Right lobe of liver (tissue), 6 donors: ENCODE data around the gene ITGB3BP. TPM values are rescaled to one million over a fixed set of nuclear protein-coding genes. Genes with fewer than 3 reads are reported as not detected.

Experiments
- ATAC-seq, 4 donors: fragments of 200-7000 bp; cut with Tn5 transposase; one replicate each; pipeline ENCODE4 v1.9.1; 2020; ENCODE audit warnings: mild to moderate bottlenecking in 4 of 4, moderate library complexity in 4 of 4
- DNase-seq, 3 donors: peaks; one replicate each; pipeline ENCODE4 v3.0.0-alpha.2; 2020
- H3K27ac ChIP-seq, 3 donors: fragments of 200-600 bp; one replicate each; pipeline ENCODE4 v1.8.0; 2022
- H3K27me3 ChIP-seq, 2 donors: fragments of 200-600 bp; one replicate each; pipeline ENCODE4 v1.8.0; 2022
- H3K36me3 ChIP-seq, 4 donors: fragments of 200-600 bp; sonication (generic) in 1 of 4; one replicate each; pipeline versions ENCODE4 v1.5.1 to v1.8.0; 2017 to 2022; ENCODE audit warnings: control low read depth in 1 of 4
- H3K4me1 ChIP-seq, 4 donors: fragments of 200-600 bp; sonication (generic) in 1 of 4; one replicate each; pipeline versions ENCODE4 v1.5.1 to v1.8.0; 2017 to 2022; ENCODE audit warnings: control low read depth in 1 of 4
- H3K4me3 ChIP-seq, 3 donors: fragments of 200-600 bp; one replicate each; pipeline ENCODE4 v1.8.0; 2022
- H3K9me3 ChIP-seq, 4 donors: fragments of 200-600 bp; sonication (generic) in 1 of 4; one replicate each; pipeline versions ENCODE4 v1.5.1 to v1.8.0; 2017 to 2022; ENCODE audit warnings: control low read depth in 1 of 4
- POLR2A ChIP-seq: fragments of 450-650 bp; IDR thresholded peaks from one replicate; pipeline ENCODE4 v1.6.1; 2017; ENCODE audit warnings: antibody characterized with exemption, mild to moderate bottlenecking
- WGBS: methylation state at CpG from one replicate; pipeline ENCODE4 v1.1.6; 2018; ENCODE audit warnings: low coverage, low lambda C conversion rate; ENCODE audit not compliant: insufficient coverage; ENCODE audit errors: missing lambda C conversion rate; 5-methylcytosine and 5-hydroxymethylcytosine counted together
- intact Hi-C, 2 donors: fragments of 100-400 bp; cut with DNase I; formaldehyde crosslinking; loops; one replicate each; pipeline versions ENCODE4 v1.11.2 to v1.14.1; 2022
- total RNA-seq, 6 experiments: library from RNA; depleted of rRNA in 2 of 6; stranded (reverse); fragments of >200 nt in 2 of 6; fragmentation: NEBNext Ultra II Directional in 3 of 6; extraction: Animal tissue kit (Norgen Biotek cat#: 25700) in 3 of 6; gene quantifications; one replicate each; pipeline versions ENCODE4 v1.1.0 to v1.2.4, GENCODE V29; 2016 to 2023
- TF ChIP-seq, protein P1 (sequence below), 4 donors: fragments of 200-600 bp in 3 of 4; fragments of 450-650 bp in 1 of 4; IDR thresholded peaks; one replicate each; pipeline versions ENCODE4 v1.5.1 to v1.8.0; 2016 to 2022; ENCODE audit warnings: antibody characterized with exemption in 4 of 4, mild to moderate bottlenecking in 2 of 4
- donor health status: DM: no; HTN: yes; CAD: no.
- donor health status: DM: no; HTN: no; CAD: no.
- donor health status: DM: no; HTN: no; CAD: no.
- donor health status: DM: no; HTN: yes; CAD: no.
- donor health status: DM: no; HTN: yes; CAD: no.

Gene ITGB3BP
- total RNA-seq, 6 experiments from 2014 or later: 4.3 to 10.7 (median 7.0) TPM

DNA sequence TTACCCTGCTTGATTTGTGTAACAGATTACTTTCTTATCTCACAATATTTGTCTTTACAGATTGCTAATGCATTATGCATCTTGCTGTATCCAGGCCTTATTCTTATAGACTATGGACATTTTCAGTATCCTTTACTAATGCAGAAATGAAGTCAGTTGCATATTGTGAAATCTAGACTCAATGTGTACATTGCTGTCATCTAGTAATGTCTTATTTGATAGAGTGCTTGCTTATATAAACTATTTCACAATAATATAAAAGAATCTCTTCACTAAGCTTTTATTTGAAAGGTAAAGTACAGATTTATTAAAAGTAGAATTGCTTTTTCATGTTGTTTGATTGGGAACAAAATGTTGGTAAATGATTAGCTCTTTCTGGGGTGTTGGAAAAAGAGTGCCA is 116.0 kb downstream of the ITGB3BP start:
- no peaks in the 10 kb centered on the region for H3K27me3 ChIP-seq
- DNase-seq (no peak), ATAC-seq (peak in 3 of 4 donors; percentile 30 to 53 (median 37))
- H3K4me1 ChIP-seq: peaks cover 0 to 9% (median 0%) of the 10 kb centered on the region in 4 donors
- H3K36me3 ChIP-seq: no peaks in the 10 kb centered on the region
- no peak overlapping the region for H3K4me3 ChIP-seq
- H3K9me3 ChIP-seq: no peaks in the 10 kb centered on the region
- intact Hi-C loops: no loop called here
- H3K27ac ChIP-seq: no peak overlapping the region
- TF ChIP-seq, protein P1, sequence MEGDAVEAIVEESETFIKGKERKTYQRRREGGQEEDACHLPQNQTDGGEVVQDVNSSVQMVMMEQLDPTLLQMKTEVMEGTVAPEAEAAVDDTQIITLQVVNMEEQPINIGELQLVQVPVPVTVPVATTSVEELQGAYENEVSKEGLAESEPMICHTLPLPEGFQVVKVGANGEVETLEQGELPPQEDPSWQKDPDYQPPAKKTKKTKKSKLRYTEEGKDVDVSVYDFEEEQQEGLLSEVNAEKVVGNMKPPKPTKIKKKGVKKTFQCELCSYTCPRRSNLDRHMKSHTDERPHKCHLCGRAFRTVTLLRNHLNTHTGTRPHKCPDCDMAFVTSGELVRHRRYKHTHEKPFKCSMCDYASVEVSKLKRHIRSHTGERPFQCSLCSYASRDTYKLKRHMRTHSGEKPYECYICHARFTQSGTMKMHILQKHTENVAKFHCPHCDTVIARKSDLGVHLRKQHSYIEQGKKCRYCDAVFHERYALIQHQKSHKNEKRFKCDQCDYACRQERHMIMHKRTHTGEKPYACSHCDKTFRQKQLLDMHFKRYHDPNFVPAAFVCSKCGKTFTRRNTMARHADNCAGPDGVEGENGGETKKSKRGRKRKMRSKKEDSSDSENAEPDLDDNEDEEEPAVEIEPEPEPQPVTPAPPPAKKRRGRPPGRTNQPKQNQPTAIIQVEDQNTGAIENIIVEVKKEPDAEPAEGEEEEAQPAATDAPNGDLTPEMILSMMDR (IDR thresholded peaks at IDR 0.05): no peak
- no peak for TF ChIP-seq POLR2A

DNA sequence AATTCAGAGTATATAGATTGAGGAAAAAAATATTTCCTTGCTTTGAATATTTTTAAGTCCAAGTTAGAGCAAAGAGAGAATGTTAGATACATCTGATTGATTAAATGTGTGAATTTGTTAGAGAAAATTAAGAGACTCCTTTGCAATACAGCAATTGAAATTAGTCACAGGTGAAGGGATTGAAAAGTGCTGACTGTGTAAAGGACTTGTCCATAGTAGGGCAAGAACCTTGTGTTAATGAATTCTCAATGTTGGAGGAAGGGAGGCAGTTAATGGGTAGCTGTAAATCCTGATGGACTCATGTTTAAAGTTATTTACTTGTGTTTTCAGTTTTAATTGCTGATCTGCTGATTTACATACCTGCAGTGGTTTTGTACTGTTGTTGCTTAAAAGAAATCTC is 117.0 kb downstream of the ITGB3BP start:
- H3K9me3 ChIP-seq: no peaks in the 10 kb centered on the region
- TF ChIP-seq, protein P1 (IDR thresholded peaks at IDR 0.05): no peak
- TF ChIP-seq POLR2A: no peak
- no peak for ATAC-seq

DNA sequence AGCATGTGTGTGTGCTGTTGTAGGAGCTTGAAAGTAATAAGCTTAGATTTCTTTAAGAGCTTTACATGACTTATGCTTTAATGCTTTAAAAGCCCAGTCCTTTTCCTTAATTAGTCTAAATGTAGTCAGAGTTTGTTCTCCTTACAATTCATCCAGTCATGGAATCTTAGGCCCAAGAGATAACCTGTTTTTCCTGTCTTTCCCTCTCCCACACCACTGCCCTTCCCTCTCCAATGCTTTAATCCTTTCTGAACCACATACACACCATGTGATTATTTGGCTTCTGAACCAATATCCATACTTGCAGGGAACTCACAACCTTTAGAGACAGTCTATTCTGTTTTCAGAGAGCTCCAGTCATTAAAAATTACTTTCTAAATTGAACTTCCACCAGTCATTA is 118.0 kb downstream of the ITGB3BP start:
- no peak for ATAC-seq
- DNase-seq: no peak
- no peaks in the 10 kb centered on the region for H3K9me3 ChIP-seq
- peaks cover 0 to 9% (median 0%) of the 10 kb centered on the region in 4 donors for H3K4me1 ChIP-seq
- no peaks in the 10 kb centered on the region for H3K27me3 ChIP-seq
- no peak overlapping the region for H3K4me3 ChIP-seq
- H3K27ac ChIP-seq: no peak overlapping the region
- H3K36me3 ChIP-seq: no peaks in the 10 kb centered on the region
- no peak for TF ChIP-seq POLR2A
- TF ChIP-seq, protein P1 (IDR thresholded peaks at IDR 0.05): no peak
- intact Hi-C loops: no loop called here

More for the DNA sequence above, 117.0 kb downstream of the ITGB3BP start:
- Histone ChIP-seq H3K4me1 (peaks cover 0 to 9% (median 0%) of the 10 kb centered on the region in 4 donors), H3K4me3 (no peak overlapping the region), H3K27me3 (no peaks in the 10 kb centered on the region), H3K27ac (no peak overlapping the region), H3K36me3 (no peaks in the 10 kb centered on the region)
- DNase-seq: no peak
- intact Hi-C loops: no loop called here

DNA sequence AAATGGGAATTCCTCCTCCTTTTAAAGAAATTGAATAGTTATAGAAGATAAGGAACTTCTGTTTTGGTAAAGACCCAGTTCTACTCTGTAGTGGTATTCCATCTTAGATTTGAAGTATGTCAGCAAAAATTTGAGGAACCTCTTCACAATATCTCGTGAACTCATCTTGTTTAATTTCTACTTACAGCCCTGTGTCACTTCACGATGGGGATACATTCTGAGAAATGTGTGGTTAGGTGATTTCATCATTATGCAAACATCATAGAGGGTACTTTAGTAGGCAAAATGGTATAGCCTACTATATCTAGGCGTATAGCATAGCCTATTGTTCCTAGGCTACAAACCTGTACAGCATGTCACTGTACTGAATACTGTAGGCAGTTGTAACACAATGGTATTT is 119.6 kb downstream of the ITGB3BP start:
- no peaks in the 10 kb centered on the region for H3K36me3 ChIP-seq
- TF ChIP-seq, protein P1 (IDR thresholded peaks at IDR 0.05): no peak
- no peak for TF ChIP-seq POLR2A
- WGBS: 57% methylated on average over 3 of the region's 3 CpGs
- no peaks in the 10 kb centered on the region for H3K9me3 ChIP-seq
- peaks cover 0 to 9% (median 0%) of the 10 kb centered on the region in 4 donors for H3K4me1 ChIP-seq
- H3K27me3 ChIP-seq: no peaks in the 10 kb centered on the region
- ATAC-seq (no peak), DNase-seq (no peak)
- intact Hi-C loops: no loop called here
- no peak overlapping the region for H3K27ac ChIP-seq
- no peak overlapping the region for H3K4me3 ChIP-seq

DNA sequence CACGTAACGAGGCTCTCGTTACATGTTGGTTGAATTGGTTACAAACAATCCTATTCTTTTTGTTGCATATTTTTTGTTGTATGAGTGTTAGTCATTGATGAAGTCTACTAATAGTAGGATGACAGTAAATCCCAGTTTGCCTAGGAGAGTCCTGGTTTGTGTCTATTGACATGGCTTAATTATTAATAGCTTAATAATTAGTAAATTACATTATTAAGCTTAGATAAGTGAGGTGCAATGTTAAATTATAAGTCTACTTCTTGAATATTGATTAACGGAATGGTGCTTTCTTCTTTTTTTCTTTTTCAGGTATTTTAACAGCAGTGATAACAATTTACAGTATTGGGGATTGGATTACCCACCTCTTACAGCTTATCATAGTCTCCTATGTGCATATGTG is 121.1 kb downstream of the ITGB3BP start:
- TF ChIP-seq, protein P1 (IDR thresholded peaks at IDR 0.05): no peak
- TF ChIP-seq POLR2A: no peak
- DNase-seq (no peak), ATAC-seq (no peak)
- 72% methylated on average over 4 of the region's 4 CpGs for WGBS
- H3K4me3 ChIP-seq: no peak overlapping the region
- no peaks in the 10 kb centered on the region for H3K36me3 ChIP-seq
- H3K27ac ChIP-seq: no peak overlapping the region
- no peaks in the 10 kb centered on the region for H3K27me3 ChIP-seq
- peaks cover 0 to 1% (median 0%) of the 10 kb centered on the region in 4 donors for H3K4me1 ChIP-seq
- no peaks in the 10 kb centered on the region for H3K9me3 ChIP-seq
- intact Hi-C loops: no loop called here
